ENCODE data around the gene TPRN.

Gene TPRN

GRCh38 chr9:137205126-137206069 is 4.9 kb upstream of the TPRN start, which contains the start of the genes NDOR1 and TMEM203:
Gene NDOR1 (plus strand): TSS chr9:137205700. CDS start chr9:137205778, 78 bp downstream.
Gene TMEM203 (minus strand): TSS chr9:137205648. CDS start chr9:137205414, 234 bp downstream.
- DNase-seq: peak; percentile 92

GRCh38 chr9:137204731-137205125 is 4.2 kb upstream of the TPRN start:
- DNase-seq: no peak

GRCh38 chr9:137202966-137203365 is 2.4 kb upstream of the TPRN start:
- DNase-seq: no peak

- no peak for DNase-seq
These were observed 796 bp upstream of the TPRN start for GRCh38 chr9:137201205-137201868.

- no peak for DNase-seq
These were observed 975 bp downstream of the TPRN start for GRCh38 chr9:137199411-137200121.

- DNase-seq: no peak
These were observed 1.6 kb downstream of the TPRN start for GRCh38 chr9:137198902-137199283.

GRCh38 chr9:137198051-137198901 is 2.3 kb downstream of the TPRN start:
- DNase-seq: no peak

- no peak for DNase-seq
These were observed 4.9 kb downstream of the TPRN start for GRCh38 chr9:137195525-137196220.

GRCh38 chr9:137194909-137195308 is 5.6 kb downstream of the TPRN start:
- DNase-seq: no peak

- DNase-seq: no peak
These were observed 6.2 kb downstream of the TPRN start for GRCh38 chr9:137194388-137194787.

GRCh38 chr9:137193771-137194170 is 6.8 kb downstream of the TPRN start:
- DNase-seq: no peak

- no peak for DNase-seq
These were observed 7.7 kb downstream of the TPRN start for GRCh38 chr9:137192859-137193258.

GRCh38 chr9:137192448-137192780 is 8.1 kb downstream of the TPRN start:
- no peak for DNase-seq

GRCh38 chr9:137191691-137192447 is 8.7 kb downstream of the TPRN start:
- DNase-seq: no peak

- no peak for DNase-seq
These were observed 9.3 kb downstream of the TPRN start for GRCh38 chr9:137191245-137191644.

GRCh38 chr9:137190315-137190856 is 10.2 kb downstream of the TPRN start:
- no peak for DNase-seq

- no peak for DNase-seq
These were observed 10.9 kb downstream of the TPRN start for GRCh38 chr9:137189297-137190295.

GRCh38 chr9:137188490-137189296 is 11.8 kb downstream of the TPRN start, which contains the start of the genes ANAPC2 and SSNA1:
Gene ANAPC2 (minus strand): TSS chr9:137188560. CDS start chr9:137188532, 28 bp downstream.
Gene SSNA1 (plus strand): TSS chr9:137188676. CDS start chr9:137188727, 51 bp downstream.
- peak; percentile 97 for DNase-seq

Measured in OCI-M1 (cell line).